Stomach smooth muscle (tissue), 2 donors: ENCODE measurements around the gene NCAM2.

Experiments
- H3K27ac ChIP-seq: one replicate; pipeline ENCODE4 v1.7.0; 2013; ENCODE audit warnings: mild to moderate bottlenecking, low read length, inconsistent platforms
- H3K27me3 ChIP-seq, 2 donors: one replicate each; pipeline ENCODE4 v1.7.0; 2013; ENCODE audit warnings: low read length in 2 of 2; ENCODE audit not compliant: insufficient read depth in 2 of 2, control insufficient read depth in 1 of 2
- H3K36me3 ChIP-seq, 2 donors: one replicate each; pipeline ENCODE4 v1.7.0; 2013; ENCODE audit warnings: low read length in 2 of 2; ENCODE audit not compliant: control insufficient read depth in 2 of 2, insufficient read depth in 2 of 2
- H3K4me1 ChIP-seq: one replicate; pipeline ENCODE4 v1.7.0; 2013; ENCODE audit warnings: low read length; ENCODE audit not compliant: control insufficient read depth, insufficient read depth
- H3K4me3 ChIP-seq, 2 donors: one replicate each; pipeline ENCODE4 v1.7.0; 2013; ENCODE audit warnings: low read length in 2 of 2
- H3K9ac ChIP-seq, 2 donors: one replicate each; pipeline ENCODE4 v1.7.0; 2013; ENCODE audit warnings: low read length in 2 of 2, mild to moderate bottlenecking in 1 of 2
- H3K9me3 ChIP-seq, 2 donors: one replicate each; pipeline ENCODE4 v1.7.0; 2013; ENCODE audit warnings: low read length in 2 of 2; ENCODE audit not compliant: control insufficient read depth in 2 of 2
- donor health status: healthy.
- donor health status: Pancreatic carcinoma.

Gene NCAM2

DNA sequence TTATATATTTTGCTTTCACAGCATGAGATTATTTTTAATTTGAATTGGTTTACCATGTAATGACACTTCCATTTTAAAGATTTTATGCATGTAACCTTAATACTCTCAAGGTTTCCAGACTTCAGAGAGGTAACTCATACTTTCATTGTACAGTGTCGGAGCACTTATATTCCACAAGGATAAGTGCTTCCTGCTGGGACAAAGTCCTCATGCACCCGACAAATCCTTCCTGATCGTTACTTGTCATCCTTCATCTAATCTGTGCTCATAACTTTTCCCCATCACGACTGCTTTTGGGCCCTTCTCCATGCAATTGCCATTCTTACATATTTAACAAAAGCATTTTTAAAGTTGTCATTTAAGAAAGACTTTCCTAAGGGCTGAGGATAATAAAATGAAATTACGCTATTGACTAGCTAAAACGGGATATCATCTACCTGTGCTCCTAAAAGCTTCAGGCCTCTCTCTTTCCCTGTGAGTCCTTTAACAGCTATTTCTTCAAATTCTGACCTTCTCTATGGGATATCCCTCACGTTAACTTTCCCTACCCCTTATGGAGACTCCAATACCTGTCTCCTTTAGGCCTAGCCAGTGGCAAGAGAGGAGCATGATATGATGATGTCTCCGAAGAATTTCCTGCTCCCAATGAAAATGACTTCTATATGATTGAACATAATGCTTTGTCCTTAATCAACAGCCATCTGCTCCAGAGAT is 59.3 kb downstream of the NCAM2 start:
- Histone ChIP-seq H3K4me3 (no peak overlapping the region), H3K36me3 (no peaks in the 10 kb centered on the region), H3K27ac (no peak overlapping the region), H3K4me1 (no peaks in the 10 kb centered on the region), H3K27me3 (no peaks in the 10 kb centered on the region), H3K9me3 (no peaks in the 10 kb centered on the region), H3K9ac (no peak overlapping the region)

- H3K27ac ChIP-seq = no peak overlapping the region
- no peak overlapping the region for H3K4me3 ChIP-seq
- H3K27me3 ChIP-seq = no peaks in the 10 kb centered on the region
- no peaks in the 10 kb centered on the region for H3K9me3 ChIP-seq
- H3K4me1 ChIP-seq = no peaks in the 10 kb centered on the region
- no peak overlapping the region for H3K9ac ChIP-seq
- no peaks in the 10 kb centered on the region for H3K36me3 ChIP-seq
Measured at GRCh38 chr21:21063828-21064227, 65.6 kb downstream of the NCAM2 start.

GRCh38 chr21:21064353-21064752 is 66.1 kb downstream of the NCAM2 start:
- Histone ChIP-seq H3K4me3 (no peak overlapping the region), H3K27me3 (no peaks in the 10 kb centered on the region), H3K36me3 (no peaks in the 10 kb centered on the region), H3K4me1 (no peaks in the 10 kb centered on the region), H3K27ac (no peak overlapping the region), H3K9ac (no peak overlapping the region), H3K9me3 (no peaks in the 10 kb centered on the region)

GRCh38 chr21:21067375-21067774 is 69.2 kb downstream of the NCAM2 start:
- H3K4me3 ChIP-seq = no peak overlapping the region
- H3K27ac ChIP-seq = no peak overlapping the region
- no peaks in the 10 kb centered on the region for H3K36me3 ChIP-seq
- no peaks in the 10 kb centered on the region for H3K4me1 ChIP-seq
- H3K9me3 ChIP-seq = no peaks in the 10 kb centered on the region
- H3K9ac ChIP-seq = no peak overlapping the region
- H3K27me3 ChIP-seq = no peaks in the 10 kb centered on the region

- H3K36me3 ChIP-seq = no peaks in the 10 kb centered on the region
- H3K9ac ChIP-seq = no peak overlapping the region
- H3K4me1 ChIP-seq = no peaks in the 10 kb centered on the region
- H3K9me3 ChIP-seq = no peaks in the 10 kb centered on the region
- H3K4me3 ChIP-seq = no peak overlapping the region
- no peaks in the 10 kb centered on the region for H3K27me3 ChIP-seq
- no peak overlapping the region for H3K27ac ChIP-seq
Measured at GRCh38 chr21:21074305-21074704, 76.1 kb downstream of the NCAM2 start.

GRCh38 chr21:21076051-21076450 is 77.8 kb downstream of the NCAM2 start:
- H3K4me3 ChIP-seq = no peak overlapping the region
- no peaks in the 10 kb centered on the region for H3K9me3 ChIP-seq
- H3K4me1 ChIP-seq = no peaks in the 10 kb centered on the region
- H3K27ac ChIP-seq = no peak overlapping the region
- H3K27me3 ChIP-seq = no peaks in the 10 kb centered on the region
- no peak overlapping the region for H3K9ac ChIP-seq
- H3K36me3 ChIP-seq = no peaks in the 10 kb centered on the region

DNA sequence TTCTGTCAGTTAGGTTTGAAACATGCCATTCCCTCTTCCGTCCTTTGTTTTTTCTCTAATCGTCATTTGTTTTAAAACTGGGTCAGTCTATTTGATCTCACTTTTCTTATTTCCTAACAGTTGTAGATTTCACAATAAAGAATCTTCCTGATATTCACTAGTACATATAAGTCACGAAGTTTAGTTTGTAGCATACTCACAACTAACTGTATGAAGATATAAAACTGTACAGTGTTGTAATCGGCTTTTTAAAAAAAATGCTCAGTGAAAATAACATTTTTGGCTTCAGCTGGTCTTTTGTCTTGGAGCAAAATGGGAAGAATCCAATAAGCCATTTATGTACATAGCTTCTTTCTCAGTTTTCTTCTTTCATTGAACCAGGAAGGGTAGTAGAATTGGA is 78.3 kb downstream of the NCAM2 start:
- Histone ChIP-seq H3K36me3 (no peaks in the 10 kb centered on the region), H3K4me1 (no peaks in the 10 kb centered on the region), H3K27ac (no peak overlapping the region), H3K27me3 (no peaks in the 10 kb centered on the region), H3K9me3 (no peaks in the 10 kb centered on the region), H3K4me3 (no peak overlapping the region), H3K9ac (no peak overlapping the region)

- H3K4me1 ChIP-seq = no peaks in the 10 kb centered on the region
- H3K9ac ChIP-seq = no peak overlapping the region
- H3K36me3 ChIP-seq = no peaks in the 10 kb centered on the region
- H3K9me3 ChIP-seq = no peaks in the 10 kb centered on the region
- no peak overlapping the region for H3K27ac ChIP-seq
- H3K27me3 ChIP-seq = no peaks in the 10 kb centered on the region
- no peak overlapping the region for H3K4me3 ChIP-seq
Measured at GRCh38 chr21:21079646-21080045, 81.4 kb downstream of the NCAM2 start.

GRCh38 chr21:21084179-21084578 is 86.0 kb downstream of the NCAM2 start:
- Histone ChIP-seq H3K36me3 (no peaks in the 10 kb centered on the region), H3K9me3 (no peaks in the 10 kb centered on the region), H3K4me3 (no peak overlapping the region), H3K4me1 (no peaks in the 10 kb centered on the region), H3K9ac (no peak overlapping the region), H3K27ac (no peak overlapping the region), H3K27me3 (no peaks in the 10 kb centered on the region)

- H3K27me3 ChIP-seq = no peaks in the 10 kb centered on the region
- H3K36me3 ChIP-seq = no peaks in the 10 kb centered on the region
- H3K9ac ChIP-seq = no peak overlapping the region
- no peaks in the 10 kb centered on the region for H3K4me1 ChIP-seq
- H3K27ac ChIP-seq = no peak overlapping the region
- H3K9me3 ChIP-seq = no peaks in the 10 kb centered on the region
- H3K4me3 ChIP-seq = no peak overlapping the region
Measured at GRCh38 chr21:21085206-21085605, 87.0 kb downstream of the NCAM2 start.

DNA sequence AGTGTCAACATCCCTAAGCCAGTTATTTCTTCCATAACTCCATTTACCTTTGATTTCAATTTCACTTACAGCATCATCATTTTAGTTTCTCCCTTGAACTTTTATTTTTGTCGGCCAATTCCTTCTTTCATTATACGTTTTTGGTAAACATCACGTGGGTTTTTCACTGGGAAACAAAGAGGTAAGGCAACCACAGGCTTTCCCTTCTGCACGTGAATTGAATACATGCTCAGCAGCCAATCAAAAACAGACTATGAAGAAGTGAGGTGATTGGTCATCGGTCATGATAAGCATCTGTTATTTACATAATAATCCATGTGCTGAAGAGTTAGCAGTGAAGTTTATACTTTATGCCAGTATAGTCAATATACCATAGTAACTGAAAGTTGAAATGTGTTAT is 98.7 kb downstream of the NCAM2 start:
- H3K9ac ChIP-seq = no peak overlapping the region
- H3K27me3 ChIP-seq = no peaks in the 10 kb centered on the region
- no peak overlapping the region for H3K27ac ChIP-seq
- no peaks in the 10 kb centered on the region for H3K9me3 ChIP-seq
- no peaks in the 10 kb centered on the region for H3K36me3 ChIP-seq
- H3K4me3 ChIP-seq = no peak overlapping the region
- no peaks in the 10 kb centered on the region for H3K4me1 ChIP-seq
